Uterus (tissue), 4 donors: ENCODE data around the gene LMNB1. TPM values are rescaled to one million over a fixed set of nuclear protein-coding genes. Genes with fewer than 3 reads are reported as not detected.

Source experiments
- DNase-seq, 2 donors: peaks; one replicate each; pipeline ENCODE4 v3.0.0-alpha.2; 2019 to 2020
- H3K27ac ChIP-seq, 2 donors: fragments of 200-600 bp; sonication (generic); 1 replicate in 1 of 2; 2 replicates in 1 of 2; pipeline ENCODE4 v1.5.1; 2016 to 2018
- H3K27me3 ChIP-seq, 2 donors: fragments of 200-600 bp; sonication (generic); one replicate each; pipeline ENCODE4 v1.5.1; 2018 to 2019; ENCODE audit warnings: control low read depth in 1 of 2
- H3K36me3 ChIP-seq, 2 donors: fragments of 200-600 bp; sonication (generic); one replicate each; pipeline ENCODE4 v1.5.1; 2019; ENCODE audit warnings: control low read depth in 1 of 2
- H3K4me1 ChIP-seq, 2 donors: fragments of 200-600 bp; sonication (generic); one replicate each; pipeline ENCODE4 v1.5.1; 2018 to 2019; ENCODE audit warnings: control low read depth in 1 of 2
- H3K4me3 ChIP-seq, 2 donors: fragments of 200-600 bp; sonication (generic); 1 replicate in 1 of 2; 2 replicates in 1 of 2; pipeline ENCODE4 v1.5.1; 2018 to 2019; ENCODE audit warnings: mild to moderate bottlenecking in 1 of 2
- H3K9me3 ChIP-seq, 2 donors: fragments of 200-600 bp; sonication (generic); one replicate each; pipeline ENCODE4 v1.5.1; 2019; ENCODE audit warnings: control low read depth in 1 of 2
- CTCF ChIP-seq, 4 experiments: fragments of 200-600 bp in 2 of 4; fragments of 450-650 bp in 2 of 4; sonication (generic) in 2 of 4; IDR thresholded peaks; one replicate each; pipeline ENCODE4 v1.5.1; 2016 to 2019; ENCODE audit warnings: antibody characterized with exemption in 4 of 4, mild to moderate bottlenecking in 2 of 4, moderate library complexity in 1 of 4
- POLR2A ChIP-seq, 2 donors: fragments of 450-650 bp; IDR thresholded peaks; one replicate each; pipeline ENCODE4 v1.6.1; 2016; ENCODE audit warnings: antibody characterized with exemption in 2 of 2, mild to moderate bottlenecking in 1 of 2, moderate library complexity in 1 of 2
- intact Hi-C: fragments of 100-400 bp; cut with DNase I; formaldehyde crosslinking; loops from one replicate; pipeline ENCODE4 v1.15.1; 2023; ENCODE audit warnings: low total_unique reads
- total RNA-seq, 4 donors: library from RNA; depleted of rRNA in 3 of 4; stranded (reverse); fragments of >200 nt in 3 of 4; gene quantifications; one replicate each; pipeline versions ENCODE4 v1.1.0 to v1.2.4, GENCODE V29; 2014 to 2023
- donor health status: DM: yes; HTN: yes; CAD: no.

LMNB1 gene
- total RNA-seq, 4 donors from 2014 or later: 0.29 to 66.7 (median 3.6) TPM

- Histone ChIP-seq H3K27ac (no peak overlapping the region), H3K9me3 (no peaks in the 10 kb centered on the region), H3K4me1 (no peaks in the 10 kb centered on the region), H3K4me3 (no peak overlapping the region), H3K36me3 (no peaks in the 10 kb centered on the region), H3K27me3 (no peaks in the 10 kb centered on the region)
- TF ChIP-seq POLR2A (IDR thresholded peaks at IDR 0.05): no peak
- no peak for TF ChIP-seq CTCF (IDR thresholded peaks at IDR 0.05)
- DNase-seq: no peak
- intact Hi-C loops: no loop called here
Observed at GRCh38 chr5:126753227-126753626, 23.7 kb upstream of the LMNB1 start.

GRCh38 chr5:126754609-126755008 is 22.3 kb upstream of the LMNB1 start:
- Histone ChIP-seq H3K9me3 (no peaks in the 10 kb centered on the region), H3K4me3 (no peak overlapping the region), H3K27me3 (no peaks in the 10 kb centered on the region), H3K4me1 (no peaks in the 10 kb centered on the region), H3K36me3 (no peaks in the 10 kb centered on the region), H3K27ac (no peak overlapping the region)
- no peak for DNase-seq
- TF ChIP-seq CTCF (IDR thresholded peaks at IDR 0.05) (no peak), POLR2A (IDR thresholded peaks at IDR 0.05) (no peak)
- intact Hi-C loops: no loop called here

GRCh38 chr5:126755593-126755992 is 21.3 kb upstream of the LMNB1 start:
- Histone ChIP-seq H3K4me3 (no peak overlapping the region), H3K27me3 (no peaks in the 10 kb centered on the region), H3K27ac (no peak overlapping the region), H3K4me1 (no peaks in the 10 kb centered on the region), H3K9me3 (no peaks in the 10 kb centered on the region), H3K36me3 (no peaks in the 10 kb centered on the region)
- no peak for TF ChIP-seq CTCF (IDR thresholded peaks at IDR 0.05)
- no peak for TF ChIP-seq POLR2A (IDR thresholded peaks at IDR 0.05)
- intact Hi-C loops: no loop called here
- DNase-seq: no peak

- Histone ChIP-seq H3K4me3 (no peak overlapping the region), H3K4me1 (no peaks in the 10 kb centered on the region), H3K27ac (no peak overlapping the region), H3K27me3 (no peaks in the 10 kb centered on the region), H3K36me3 (no peaks in the 10 kb centered on the region), H3K9me3 (no peaks in the 10 kb centered on the region)
- DNase-seq: no peak
- intact Hi-C loops: no loop called here
- no peak for TF ChIP-seq CTCF (IDR thresholded peaks at IDR 0.05)
- no peak for TF ChIP-seq POLR2A (IDR thresholded peaks at IDR 0.05)
Observed at GRCh38 chr5:126757713-126758357, 19.1 kb upstream of the LMNB1 start.

- H3K9me3 ChIP-seq: no peaks in the 10 kb centered on the region
- TF ChIP-seq CTCF (IDR thresholded peaks at IDR 0.05) (no peak), POLR2A (IDR thresholded peaks at IDR 0.05) (no peak)
- intact Hi-C loops: no loop called here
- no peak overlapping the region for H3K27ac ChIP-seq
- no peak overlapping the region for H3K4me3 ChIP-seq
- H3K4me1 ChIP-seq: no peaks in the 10 kb centered on the region
- no peaks in the 10 kb centered on the region for H3K36me3 ChIP-seq
- H3K27me3 ChIP-seq: no peaks in the 10 kb centered on the region
- DNase-seq: no peak
Observed at GRCh38 chr5:126763371-126763770, 13.6 kb upstream of the LMNB1 start.
